ENCODE results near the gene MPRIP.
"Not testable (repeated sequence)": the region's sequence is repeated elsewhere in the genome, so short reads cannot be mapped to it uniquely, and the experiment has no call there.

The MPRIP gene

DNA sequence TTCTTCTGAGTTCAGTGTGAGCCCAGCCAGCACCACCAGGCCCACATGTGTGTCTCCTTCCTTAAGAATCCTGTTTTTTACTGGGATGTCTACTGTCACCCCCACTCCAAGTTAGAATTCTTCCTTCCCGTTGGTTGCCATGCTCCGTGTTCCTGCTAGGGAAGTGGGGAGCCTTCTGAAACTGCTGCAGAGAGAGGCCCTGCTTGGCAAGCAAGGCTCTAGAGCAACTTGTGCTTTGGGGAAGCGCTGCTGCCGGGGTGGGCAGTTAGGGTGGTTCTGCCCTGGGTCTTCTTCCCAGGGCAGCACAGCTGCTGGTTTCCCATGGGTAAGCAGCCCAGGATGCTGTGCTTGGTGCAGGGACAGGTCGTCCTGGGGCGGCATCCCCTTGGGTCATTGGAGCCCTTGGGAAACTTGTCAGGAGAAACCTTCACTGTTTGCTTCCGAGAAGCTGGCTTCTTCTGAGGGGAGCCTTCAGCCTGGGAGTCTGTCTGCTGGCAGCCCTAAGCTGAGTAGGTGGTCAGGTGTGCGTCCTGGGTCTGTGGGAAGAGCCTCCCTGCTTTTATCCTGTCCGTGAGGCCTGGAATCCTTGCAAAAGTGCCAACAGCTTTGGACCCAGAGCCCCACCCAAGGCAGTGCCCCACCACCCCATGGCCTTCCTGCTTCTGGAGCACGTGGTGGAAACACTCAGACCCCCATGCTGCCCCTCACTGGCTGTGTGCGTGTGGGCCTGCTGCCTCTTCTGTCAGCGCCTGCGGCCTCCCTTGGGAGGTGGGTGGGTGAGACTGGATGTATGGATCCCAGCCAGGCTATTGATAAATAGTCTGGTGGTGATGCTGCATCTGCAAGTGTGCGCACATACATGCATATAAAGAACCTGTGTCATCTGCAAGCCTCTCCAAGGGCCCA lies 92.0 kb downstream of the MPRIP start:
- no peak for DNase-seq (ENCODE audit: low spot score)
- in situ Hi-C loops (cut with MboI; ENCODE audit: low pct_unique_long_range_greater_than_20kb, low sequenced_read_pairs, unreplicated experiment): no loop called here
- TF ChIP-seq, protein P1, sequence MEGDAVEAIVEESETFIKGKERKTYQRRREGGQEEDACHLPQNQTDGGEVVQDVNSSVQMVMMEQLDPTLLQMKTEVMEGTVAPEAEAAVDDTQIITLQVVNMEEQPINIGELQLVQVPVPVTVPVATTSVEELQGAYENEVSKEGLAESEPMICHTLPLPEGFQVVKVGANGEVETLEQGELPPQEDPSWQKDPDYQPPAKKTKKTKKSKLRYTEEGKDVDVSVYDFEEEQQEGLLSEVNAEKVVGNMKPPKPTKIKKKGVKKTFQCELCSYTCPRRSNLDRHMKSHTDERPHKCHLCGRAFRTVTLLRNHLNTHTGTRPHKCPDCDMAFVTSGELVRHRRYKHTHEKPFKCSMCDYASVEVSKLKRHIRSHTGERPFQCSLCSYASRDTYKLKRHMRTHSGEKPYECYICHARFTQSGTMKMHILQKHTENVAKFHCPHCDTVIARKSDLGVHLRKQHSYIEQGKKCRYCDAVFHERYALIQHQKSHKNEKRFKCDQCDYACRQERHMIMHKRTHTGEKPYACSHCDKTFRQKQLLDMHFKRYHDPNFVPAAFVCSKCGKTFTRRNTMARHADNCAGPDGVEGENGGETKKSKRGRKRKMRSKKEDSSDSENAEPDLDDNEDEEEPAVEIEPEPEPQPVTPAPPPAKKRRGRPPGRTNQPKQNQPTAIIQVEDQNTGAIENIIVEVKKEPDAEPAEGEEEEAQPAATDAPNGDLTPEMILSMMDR (IDR thresholded peaks at IDR 0.05; ENCODE audit: extremely low read depth, insufficient read depth, missing control alignments): no peak

DNA sequence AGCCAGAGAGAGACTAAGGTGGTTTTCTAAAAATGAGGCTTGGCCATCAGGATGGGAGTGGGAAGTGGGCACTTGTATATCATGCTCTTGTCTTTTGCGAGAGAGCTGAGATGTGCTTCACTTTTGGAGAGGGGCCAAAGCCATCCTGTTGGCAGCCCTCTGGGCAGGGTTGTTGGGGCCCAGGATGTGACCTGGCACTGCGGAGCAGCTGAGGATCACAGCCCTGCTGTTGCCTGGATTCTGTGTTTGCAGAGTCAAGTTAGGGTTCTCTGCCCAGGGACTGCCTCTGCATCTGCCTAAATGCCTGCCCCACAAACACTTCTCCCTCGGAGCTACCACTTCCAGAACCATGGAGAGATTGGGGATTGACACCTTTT lies 92.7 kb downstream of the MPRIP start:
- DNase-seq (ENCODE audit: low spot score): no peak
- in situ Hi-C loops (cut with MboI; ENCODE audit: low pct_unique_long_range_greater_than_20kb, low sequenced_read_pairs, unreplicated experiment): no loop called here
- TF ChIP-seq, protein P1 (IDR thresholded peaks at IDR 0.05; ENCODE audit: extremely low read depth, insufficient read depth, missing control alignments): no peak

DNA sequence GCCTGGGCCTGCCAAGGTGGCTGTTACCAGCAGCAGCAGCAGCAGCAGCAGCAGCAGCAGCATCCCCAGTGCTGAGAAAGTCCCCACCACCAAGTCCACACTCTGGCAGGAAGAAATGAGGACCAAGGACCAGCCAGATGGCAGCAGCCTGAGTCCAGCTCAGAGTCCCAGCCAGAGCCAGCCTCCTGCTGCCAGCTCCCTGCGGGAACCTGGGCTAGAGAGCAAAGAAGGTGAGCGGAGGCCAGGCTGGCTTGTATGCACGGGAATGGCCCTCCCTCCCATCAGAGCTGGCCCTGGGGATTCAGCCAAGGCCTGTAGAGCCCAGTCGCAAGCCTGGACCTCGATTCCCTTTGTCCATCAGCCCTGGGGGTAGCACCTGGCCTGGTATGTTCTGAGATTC lies 94.0 kb downstream of the MPRIP start:
- DNase-seq (ENCODE audit: low spot score); in situ Hi-C loops (cut with MboI; ENCODE audit: low pct_unique_long_range_greater_than_20kb, low sequenced_read_pairs, unreplicated experiment): not testable (repeated sequence)

DNA sequence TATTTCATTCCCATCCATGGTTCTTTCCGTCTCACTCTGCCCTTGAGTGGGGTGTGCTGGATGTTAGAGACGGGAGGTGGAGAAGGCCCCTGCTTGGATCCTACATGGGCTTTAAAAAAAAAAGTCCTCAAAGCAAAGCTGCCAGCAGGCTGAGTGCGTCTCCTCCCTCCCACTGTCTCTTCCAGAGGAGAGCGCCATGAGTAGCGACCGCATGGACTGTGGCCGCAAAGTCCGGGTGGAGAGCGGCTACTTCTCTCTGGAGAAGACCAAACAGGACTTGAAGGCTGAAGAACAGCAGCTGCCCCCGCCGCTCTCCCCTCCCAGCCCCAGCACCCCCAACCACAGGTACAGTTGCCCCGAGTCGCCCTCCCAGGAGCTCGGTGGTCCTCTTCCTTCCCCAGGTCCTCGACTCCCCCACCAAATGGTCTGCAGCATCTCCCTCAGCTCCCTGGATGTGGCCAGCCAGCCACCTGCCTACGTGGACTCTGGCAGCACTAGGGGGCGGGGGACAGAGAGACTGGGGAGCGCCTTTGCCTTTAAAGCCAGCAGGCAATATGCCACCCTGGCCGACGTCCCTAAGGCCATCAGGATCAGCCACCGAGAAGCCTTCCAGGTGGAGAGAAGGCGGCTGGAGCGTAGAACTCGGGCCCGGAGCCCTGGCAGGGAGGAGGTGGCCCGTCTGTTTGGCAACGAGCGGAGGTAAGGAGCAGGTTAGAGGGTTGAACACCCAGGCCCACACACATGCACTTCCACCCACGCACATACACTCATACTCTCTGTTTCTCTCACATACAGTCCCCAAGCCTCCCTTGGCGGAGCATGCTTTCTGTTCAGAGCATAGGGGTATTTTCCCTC lies 95.7 kb downstream of the MPRIP start:
- peak; percentile 56 for DNase-seq (ENCODE audit: low spot score)
- in situ Hi-C loops (cut with MboI; ENCODE audit: low pct_unique_long_range_greater_than_20kb, low sequenced_read_pairs, unreplicated experiment): no loop called here
- TF ChIP-seq, protein P1 (IDR thresholded peaks at IDR 0.05; ENCODE audit: extremely low read depth, insufficient read depth, missing control alignments): no peak

DNA sequence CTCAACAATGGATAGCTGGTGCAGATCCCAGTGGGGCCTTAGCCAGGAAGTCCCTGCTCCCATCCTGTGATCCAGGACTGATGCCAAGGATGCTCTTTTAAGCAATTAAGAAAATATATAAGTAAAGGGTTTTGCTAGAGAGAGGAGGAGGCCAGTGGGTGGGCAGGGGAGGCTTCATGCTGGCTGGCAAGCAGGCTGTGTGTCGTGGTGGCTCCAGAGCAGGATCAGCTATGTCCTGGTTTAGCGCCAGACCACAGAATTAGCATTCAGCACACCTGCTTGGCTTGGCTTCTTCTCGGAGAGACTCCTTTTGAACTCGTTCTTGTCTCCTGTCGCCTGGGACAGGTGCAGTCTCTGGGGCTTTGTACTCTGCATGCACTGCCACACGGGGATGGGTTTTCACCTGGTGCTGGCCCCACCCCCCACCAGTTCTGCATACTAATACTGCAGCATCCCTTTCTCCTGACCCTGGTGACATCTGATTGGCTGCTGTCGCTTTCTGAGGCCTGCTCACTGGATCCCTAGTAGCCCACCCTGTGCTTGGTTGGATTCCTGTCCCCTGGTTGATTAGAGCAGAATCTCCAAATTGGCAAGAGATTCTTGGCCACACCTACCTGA lies 97.8 kb downstream of the MPRIP start:
- in situ Hi-C loops (cut with MboI; ENCODE audit: low pct_unique_long_range_greater_than_20kb, low sequenced_read_pairs, unreplicated experiment): no loop called here
- TF ChIP-seq, protein P1 (IDR thresholded peaks at IDR 0.05; ENCODE audit: extremely low read depth, insufficient read depth, missing control alignments): no peak
- DNase-seq (ENCODE audit: low spot score): no peak

DNA sequence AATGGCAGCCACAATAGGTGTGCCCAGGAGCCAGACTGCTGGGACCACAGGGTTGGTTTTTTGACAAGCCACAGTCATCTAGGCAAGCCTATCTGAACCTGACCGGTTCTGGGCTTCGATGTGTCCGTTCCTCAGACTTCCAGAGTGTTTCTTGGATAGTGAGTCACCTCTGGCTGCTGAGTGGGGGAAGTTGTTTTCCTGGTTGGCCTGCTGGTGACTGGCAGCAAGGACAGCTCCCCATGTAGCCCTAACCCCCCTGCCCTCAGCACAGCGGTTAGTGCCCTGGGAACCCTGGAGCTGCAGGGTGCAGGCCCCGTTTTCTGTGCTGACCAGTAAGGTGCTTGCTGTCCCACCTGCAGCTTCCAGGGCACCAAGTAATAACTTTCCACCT lies 98.3 kb downstream of the MPRIP start:
- in situ Hi-C loops (cut with MboI; ENCODE audit: low pct_unique_long_range_greater_than_20kb, low sequenced_read_pairs, unreplicated experiment): no loop called here
- TF ChIP-seq, protein P1 (IDR thresholded peaks at IDR 0.05; ENCODE audit: extremely low read depth, insufficient read depth, missing control alignments): no peak
- DNase-seq (ENCODE audit: low spot score): no peak
